Activated CD8-positive, alpha-beta memory T cell treated with anti-CD3 and anti-CD28 coated beads for 1 hour (primary cell): ENCODE results near the gene IDH1.
"Not testable (repeated sequence)": the region's sequence is repeated elsewhere in the genome, so short reads cannot be mapped to it uniquely, and the experiment has no call there.

Experiments used
- DNase-seq, 2 donors: peaks; one replicate each; pipeline ENCODE4 v3.0.0-alpha.2; 2020; ENCODE audit warnings: low read depth in 1 of 2; ENCODE audit errors: extremely low read depth in 1 of 2

The IDH1 gene

DNA sequence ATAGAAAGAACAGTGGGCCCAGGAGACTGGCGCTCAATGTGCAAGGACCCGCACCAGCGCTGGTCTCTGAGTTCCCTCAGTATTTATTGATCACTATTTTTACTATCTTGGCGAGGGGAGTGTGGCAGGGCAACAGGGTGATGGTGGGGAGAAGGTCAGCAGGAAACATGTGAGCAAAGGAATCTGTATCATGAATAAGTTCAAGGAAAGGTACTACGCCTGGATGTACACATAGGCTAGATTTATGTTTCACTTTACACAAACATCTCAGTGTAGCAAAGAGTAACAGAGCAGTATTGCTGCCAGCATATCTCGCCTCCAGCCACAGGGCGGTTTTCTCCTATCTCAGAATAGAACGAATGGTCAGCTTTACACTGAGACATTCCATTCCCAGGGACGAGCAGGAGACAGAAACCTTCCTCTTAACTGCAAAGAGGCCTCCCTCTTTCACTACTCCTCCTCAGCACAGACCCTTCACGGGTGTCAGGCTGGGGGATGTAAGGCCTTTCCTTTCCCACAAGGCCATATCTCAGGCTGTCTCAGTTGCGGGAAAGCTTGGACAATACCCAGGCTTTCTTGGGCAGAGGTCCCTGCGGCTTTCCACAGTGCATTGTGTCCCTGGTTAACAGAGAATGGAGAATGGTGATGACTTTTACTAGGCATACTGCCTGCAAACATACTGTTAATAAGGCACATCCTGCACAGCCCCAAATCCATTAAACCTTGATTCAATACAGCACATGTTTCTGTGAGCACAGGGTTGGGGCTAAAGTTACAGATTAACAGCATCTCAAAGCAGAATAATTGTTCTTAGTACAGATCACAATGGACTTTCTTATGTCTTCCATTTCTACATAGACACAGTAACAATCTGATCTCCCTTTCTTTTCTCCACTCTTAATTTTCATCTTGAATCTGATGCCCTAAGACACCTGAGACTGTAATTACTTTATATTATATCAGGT, 2.3 kb upstream of the IDH1 start:
- not testable (repeated sequence) for DNase-seq

DNA sequence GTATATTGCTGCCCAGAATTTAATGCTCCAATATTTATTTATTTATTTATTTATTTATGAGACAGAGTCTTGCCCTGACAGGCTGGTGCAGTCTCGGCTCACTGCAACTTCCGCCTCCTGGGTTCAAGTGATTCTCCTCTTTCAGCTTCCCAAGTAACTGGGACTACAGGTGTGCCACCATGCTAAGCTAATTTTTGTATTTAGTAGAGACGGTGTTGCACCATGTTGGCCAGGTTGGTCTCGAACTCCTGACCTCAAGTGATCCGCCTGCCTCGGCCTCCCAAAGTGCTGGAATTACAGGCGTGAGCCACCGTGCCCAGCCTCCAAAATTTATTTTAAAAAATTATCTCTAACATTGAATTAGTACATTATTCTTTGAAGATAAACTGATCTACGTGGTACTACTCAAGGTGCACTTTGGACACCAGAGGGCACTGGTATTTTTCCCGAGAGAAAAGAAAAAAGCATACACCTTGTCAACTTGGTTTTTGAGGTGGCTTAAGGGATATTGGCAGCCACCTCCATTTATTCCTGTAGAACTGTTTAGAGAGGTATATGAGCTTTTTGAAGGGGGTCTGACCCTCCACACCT, 1.4 kb upstream of the IDH1 start:
- no peak for DNase-seq

DNA sequence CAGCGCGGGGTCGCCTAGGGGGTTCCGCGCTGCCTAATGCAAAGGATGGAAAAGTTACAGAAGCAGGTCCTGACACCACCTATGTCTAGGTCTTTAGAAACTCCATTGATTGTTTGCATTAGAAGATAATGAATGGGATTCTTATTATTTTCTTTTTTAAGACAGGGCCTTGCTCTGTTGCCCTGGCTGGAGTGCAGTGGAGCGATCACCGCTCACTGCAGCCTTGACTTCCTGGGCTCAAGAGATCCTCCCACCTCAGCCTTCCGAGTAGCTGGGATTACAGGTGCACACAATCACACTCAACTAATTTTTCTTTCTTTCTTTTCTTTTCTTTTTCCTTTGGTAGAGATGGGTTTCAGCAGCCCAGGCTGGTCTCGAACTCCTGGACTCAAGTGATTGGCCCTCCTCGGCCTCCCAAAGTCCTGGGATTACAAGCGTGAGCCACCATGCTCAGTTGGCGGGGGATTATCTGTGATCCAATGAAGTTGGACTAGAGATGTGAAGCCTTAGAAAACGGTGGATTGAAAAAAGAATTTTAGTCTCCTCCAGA, 761 bp upstream of the IDH1 start:
- DNase-seq: no peak

DNA sequence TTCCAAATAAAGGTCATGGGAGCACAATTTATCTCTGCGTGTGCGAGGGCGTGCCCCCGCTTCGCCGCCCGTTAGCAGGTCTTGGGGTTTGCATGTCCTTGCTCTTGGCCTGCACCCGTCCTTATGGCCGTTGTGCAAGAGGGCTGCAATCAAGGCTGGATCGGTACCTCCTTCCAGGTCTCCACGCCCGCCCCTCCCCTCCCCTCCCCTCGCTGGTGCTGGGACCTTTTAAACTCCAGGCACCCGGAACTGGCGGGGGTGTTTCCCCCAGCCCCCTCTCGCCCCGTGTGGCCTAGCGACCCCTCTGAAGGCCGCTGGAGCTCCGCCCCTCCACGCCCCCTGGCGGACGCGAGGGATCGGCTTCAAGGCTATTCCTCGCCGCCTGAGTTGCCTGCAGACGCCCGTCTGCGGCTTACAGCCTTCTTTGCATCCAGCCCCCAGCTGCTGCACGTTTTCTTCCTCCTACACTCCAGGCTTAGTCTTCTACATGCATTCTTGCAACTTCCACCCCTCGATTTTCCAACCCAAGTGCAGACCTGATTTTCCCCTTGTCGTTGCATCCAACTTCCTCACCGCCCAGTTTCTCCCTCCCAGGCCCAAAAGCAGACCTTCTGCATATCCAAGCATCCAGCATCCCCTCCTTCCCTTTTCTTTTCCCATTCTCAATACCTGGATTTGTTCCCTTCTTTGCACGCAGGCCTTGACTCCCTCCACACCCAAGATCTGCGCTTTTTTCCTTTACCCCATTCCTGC, 577 bp downstream of the IDH1 start:
- DNase-seq: peak; percentile 50 to 69

DNA sequence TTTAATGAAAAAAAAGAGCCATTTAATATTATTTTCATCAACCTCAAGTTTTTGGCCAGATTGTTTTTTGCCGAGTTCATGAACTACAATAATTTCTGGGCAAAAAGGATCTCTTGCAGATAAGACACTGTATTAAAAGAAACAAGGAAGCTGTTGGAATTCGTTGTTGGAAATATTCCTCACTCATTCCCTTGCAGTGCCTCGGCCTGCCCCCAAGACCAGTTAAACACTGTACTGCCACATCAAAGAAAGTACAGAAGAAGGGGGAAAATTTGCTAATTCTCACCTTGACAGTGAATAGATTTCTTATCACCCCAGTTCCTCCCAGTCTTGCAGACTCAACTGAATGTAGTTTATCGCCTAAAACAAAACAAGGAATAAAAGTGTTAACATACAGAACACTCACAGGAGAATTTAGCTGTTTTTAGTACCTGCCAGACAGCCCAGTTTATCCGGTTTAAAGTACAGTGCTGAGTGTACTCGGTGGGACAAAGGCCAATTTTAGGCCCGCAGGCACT, 1.2 kb downstream of the IDH1 start:
- DNase-seq: no peak

DNA sequence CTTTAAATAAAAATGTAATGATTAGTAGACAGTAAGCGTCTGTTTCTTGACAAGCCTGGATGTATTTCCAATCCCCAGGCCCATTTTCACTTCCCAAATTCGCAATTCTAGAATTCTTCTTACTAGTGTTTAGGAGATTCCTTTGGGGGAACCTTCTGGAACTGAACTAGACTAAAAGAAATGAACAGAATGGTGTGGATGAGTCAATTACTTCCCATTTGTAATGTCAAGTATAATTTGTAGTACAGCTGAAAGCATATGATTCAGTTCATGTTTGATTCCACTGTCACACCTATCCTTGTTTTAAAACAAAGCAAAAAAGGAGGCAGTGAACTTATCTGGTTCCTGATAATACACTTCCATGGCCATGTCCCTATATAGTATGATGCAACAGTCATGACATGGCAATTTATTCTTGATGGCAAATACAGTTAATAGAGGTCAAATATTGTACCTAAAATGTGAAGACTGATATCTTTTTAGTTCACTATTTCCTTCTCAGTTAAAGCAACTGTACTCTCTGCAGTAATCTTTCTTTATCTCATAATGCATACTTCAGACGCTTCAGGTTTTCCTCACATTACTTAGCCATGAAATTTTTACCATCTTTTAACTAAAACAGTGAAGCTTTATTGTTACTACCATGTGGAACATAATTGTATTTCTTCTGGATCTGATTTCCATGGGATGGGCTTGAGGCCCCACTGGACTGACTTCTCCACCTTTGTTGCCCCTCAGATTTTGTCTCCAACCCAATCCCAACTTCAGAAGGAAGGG, 2.0 kb downstream of the IDH1 start:
- DNase-seq: no peak

DNA sequence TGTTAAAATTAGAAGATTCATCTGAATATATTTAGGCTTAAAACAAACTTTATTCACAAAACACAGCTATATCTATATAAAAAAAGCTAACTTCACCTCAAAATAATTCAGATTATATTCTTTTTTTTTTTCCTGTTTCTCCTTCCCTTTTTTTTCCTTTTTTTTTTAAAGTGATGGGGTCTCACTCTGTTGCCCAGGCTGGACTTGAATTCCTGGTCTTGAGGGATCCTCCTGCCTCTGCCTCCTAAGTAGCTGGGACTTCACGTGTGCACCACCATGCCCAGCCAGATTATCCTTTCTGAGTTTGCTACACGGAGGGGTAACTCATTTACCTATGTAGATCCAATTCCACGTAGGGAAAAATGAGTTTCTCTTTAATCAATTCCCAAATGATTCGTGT, 3.8 kb downstream of the IDH1 start:
- DNase-seq: no peak

DNA sequence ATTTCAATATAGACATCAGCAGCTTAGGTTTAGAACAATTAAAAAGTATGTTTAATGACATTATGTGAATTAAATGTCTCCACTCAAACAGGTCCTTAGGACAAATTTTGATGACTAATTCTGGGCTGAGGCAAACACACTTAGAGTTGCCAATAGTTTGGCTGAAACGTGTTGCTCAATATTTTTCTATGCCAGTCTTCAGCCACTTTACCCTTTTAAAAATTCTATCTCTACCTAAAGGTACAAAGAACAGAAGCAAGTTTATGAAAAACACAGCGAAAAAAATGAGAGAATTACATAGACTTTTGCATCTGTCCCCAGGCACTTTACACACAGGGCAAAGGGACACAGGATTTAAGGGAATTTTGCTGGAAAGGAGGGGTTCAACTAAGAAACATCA, 4.5 kb downstream of the IDH1 start:
- no peak for DNase-seq

DNA sequence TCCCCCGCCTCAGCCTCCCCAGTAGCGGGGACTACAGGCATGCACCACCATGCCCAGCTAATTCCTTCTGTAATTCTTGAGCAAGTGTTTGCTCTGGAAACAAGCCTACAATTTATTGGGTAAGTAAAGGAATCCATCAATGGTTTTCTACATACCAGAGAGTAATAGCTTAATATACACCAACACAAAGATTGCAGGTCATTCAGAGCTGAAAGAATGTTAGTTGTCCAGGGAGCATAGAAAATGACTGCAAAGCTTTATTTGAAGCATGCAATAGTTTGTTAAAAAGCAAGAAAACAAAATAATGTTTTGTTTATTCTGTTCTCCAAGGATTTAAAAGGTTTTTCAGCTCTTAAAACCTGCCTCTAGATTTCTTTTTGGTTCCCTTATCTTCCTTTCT, 5.6 kb downstream of the IDH1 start:
- no peak for DNase-seq

DNA sequence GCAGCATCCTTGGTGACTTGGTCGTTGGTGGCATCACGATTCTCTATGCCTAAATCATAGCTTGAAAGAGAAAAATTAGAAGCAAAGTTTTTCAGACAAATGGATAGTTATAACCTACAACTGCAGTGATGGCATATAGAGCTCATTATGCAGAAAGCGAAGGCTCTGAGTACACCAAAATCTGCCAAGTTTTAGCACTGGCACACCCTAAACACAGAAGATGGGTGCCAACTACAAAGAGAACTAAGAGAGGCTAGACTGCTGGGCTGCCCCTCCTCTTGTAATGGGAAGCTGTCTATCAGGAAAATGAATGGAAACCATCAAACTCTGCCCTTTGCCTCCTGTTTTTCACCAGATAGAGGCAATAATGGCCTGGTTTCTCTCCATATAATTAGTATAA, 6.3 kb downstream of the IDH1 start:
- DNase-seq: no peak

DNA sequence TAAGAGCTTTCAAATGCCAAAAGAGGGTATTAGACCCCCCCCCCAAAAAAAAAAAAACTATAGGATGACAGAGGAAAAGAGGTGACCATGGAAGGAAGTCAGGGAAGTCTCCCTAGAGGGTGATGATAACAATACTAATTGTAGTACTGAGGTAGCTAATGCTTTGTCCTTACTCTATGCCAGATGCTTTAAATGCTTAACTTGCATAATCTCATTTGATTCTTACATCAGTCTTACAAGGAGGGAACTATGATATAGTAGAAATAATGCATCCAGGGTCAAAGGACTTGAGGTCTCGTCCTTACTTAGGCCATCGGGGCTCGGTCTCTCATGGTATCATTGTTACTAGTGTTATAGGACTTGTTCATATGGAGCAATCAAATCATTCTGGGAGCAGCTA, 9.1 kb downstream of the IDH1 start:
- no peak for DNase-seq

DNA sequence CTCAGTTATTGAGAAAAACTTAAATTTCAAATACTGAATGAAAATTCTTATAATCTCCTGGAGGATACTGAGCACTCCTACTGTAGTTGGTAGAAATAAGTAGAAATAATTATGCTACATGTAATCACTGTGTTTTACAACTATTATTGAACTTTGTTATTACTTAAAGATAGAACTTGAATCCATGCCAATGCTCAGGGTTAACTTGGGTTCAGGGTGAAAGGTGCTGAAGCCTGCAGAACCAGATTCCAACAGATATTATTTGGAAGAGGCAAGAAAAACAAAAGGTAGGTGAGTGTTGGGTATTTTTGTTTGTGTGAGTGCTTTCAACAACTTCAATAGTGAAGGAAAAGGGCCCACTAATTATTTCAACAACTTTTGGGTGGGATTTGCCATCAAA, 10.4 kb downstream of the IDH1 start:
- no peak for DNase-seq

DNA sequence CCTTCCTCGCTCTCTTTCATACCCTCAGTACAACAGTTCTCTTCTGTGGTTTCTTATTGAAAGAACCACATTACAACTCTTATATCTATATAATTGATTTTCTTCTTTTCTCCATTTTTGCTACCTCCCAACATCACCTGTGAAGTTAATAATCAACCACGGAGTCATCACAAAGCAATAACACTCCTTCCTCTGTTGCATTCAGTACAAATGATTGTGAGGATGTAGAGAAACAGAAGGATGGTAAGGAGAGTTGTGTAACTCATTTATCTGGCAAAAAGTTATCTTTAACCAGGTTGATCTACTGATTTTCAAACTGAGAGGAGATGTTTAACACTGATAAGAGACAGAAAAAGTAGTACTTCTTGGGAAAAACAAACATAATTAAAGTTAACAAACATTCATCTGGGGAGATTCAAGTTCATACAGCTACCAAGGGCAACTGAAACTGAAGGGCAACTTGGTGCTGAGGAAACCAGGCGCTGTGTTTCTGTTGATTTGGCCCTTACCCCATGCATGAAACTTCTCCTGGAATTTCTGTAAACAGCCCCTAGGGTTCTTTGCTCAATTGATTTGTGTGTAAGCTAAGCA, 14.2 kb downstream of the IDH1 start:
- no peak for DNase-seq

DNA sequence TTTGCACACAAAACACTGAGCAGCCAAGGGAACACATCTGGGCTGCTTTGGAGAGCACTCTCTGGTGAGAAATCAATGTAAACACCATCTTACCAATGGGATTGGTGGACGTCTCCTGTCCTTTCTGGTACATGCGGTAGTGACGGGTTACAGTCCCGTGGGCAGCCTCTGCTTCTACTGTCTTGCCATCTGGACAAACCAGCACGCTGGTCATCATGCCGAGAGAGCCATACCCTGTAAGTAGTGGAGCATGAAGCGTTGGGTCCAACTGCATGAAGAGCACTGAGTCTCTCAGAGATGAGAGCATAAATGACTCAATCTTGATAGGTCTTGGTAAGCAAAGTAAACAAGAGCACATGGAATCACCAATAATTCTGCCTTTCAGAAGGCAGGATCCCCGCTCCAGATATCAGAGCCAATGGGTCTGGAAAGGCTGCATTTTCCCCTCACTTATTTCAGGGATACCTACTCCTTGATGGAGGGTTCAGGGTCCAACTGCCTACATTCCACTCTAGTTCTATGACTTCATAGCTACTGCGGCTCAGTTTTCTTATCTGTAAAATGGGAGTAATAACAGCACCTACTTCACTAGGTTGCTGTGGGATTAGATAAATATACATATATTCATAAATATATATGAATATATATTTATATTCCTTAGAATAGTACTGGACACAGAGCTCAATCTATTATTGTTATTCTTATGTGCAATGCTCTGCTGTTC, 14.9 kb downstream of the IDH1 start:
- DNase-seq: no peak

DNA sequence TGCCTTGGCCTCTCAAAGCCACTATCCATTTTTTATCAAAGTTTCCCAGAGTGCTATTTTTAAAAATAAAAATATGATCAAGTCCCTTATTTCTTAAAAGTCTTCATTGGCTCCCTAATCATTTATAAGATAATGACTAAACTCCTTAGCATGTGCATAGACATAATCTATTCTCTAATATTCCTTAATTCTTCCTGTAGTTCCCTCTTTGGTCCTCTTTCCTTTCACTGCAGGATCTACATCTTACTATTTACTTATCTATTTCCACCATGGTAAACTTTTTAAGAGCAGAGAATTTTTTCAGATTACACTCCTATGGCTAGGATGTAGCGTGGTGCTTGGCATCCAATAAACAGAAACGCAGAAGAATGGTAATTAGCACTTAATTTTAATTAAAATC, 19.0 kb downstream of the IDH1 start:
- DNase-seq: no peak

DNA sequence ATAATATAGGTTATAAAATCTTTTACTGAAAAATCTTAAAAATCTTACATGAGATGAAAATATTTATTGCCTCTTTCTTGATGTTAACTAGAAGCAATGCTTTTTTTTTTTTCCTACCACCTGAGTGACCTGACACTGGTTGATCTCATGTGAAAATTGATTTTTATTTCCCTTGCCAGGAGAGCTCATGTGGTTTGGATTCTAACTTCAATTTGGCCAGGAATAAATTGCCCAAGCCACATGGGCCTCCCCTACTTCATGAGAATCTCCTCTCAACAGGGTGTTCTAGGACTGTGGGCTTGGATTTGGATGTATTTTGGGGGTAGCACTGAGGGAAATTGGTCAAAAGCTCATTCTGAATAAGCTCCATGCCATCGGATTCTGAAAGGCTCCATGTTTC, 20.1 kb downstream of the IDH1 start:
- no peak for DNase-seq

DNA sequence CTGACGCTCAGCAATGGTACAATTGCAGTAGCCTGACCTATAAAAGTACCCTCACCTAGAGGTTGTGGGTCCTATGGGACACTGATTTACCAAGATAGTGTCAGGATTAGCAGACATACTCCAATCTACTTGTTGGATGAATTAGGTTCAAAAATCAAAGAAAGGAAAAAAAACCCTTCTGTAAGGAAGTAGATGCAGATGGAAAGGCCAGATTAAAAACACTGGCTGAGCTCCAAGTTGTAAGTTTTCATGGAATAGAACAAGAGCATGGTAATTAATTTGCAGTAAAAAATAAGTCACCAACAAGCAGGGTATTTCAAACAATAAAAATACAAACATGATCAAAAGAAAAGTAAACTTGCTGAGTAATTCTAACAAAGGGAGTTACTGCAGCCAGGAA, 26.4 kb downstream of the IDH1 start:
- no peak for DNase-seq

DNA sequence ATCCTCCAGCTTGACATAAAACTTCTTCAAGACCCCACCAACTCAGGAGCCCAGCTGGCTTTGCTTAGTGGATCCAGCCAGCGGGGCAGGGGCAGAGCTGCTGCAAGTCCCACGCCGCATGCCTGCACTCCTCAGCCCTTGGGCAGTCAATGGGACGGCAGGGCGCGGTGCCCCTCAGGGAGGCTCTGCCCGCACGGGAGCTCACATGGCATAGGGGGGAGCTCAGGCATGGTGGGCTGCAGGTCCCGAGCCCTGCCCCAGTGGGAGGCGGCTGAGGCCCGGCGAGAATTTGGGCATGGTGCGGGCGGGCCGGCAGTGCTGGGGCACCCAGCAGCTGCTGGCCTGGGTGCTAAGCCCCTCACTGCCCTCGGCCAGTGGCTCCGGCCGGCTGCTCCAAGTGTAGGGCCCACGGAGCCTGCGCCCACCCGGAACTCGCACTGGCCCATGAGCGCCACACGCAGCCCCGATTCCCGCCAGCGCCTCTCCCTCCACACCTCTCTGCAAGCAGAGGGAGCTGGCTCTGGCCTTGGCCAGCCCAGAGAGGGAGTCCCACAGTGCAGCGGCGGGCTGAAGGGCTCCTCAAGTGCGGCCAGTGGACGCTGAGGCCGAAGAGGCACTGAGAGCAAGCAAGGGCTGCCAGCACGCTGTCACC, 27.2 kb downstream of the IDH1 start:
- no peak for DNase-seq

DNA sequence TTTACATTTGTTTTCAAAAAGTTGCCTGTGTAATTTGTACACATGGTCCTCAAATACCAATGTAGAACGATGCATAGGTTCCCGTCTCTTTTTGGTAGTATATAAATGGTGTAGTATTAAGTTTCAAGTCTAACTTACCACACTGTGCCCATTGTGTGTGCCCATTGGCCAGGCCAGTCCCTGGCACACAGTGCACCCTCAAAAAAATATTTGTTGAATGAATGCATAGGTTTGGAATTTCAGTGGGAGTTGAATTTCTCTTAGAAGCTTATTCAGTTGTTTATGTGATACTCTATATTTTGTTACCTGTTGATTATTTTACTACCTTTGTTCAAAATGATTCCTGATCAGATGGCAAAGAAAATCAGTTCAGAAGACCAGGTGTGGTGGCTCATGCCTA, 30.1 kb downstream of the IDH1 start:
- no peak for DNase-seq
